Melanocyte of skin (primary cell): ENCODE measurements around the gene SLC22A23. TPM values are rescaled to one million over a fixed set of nuclear protein-coding genes. Genes with fewer than 3 reads are reported as not detected.

Experiments
- total RNA-seq, 2 donors: library from RNA; depleted of rRNA; stranded (reverse); fragments of >200 nt; gene quantifications; 2 replicates each; pipeline ENCODE4 v1.2.3, GENCODE V29; 2012

Gene SLC22A23
- 10 to 100 TPM in 1 of 2 donors, 1 to 10 TPM in 1; 8.6 to 21.0 TPM for total RNA-seq

GRCh38 chr6:3456898-3457709 lies at the start of gene SLC22A23:
TSS of gene SLC22A23 (minus strand) at chr6:3457050. CDS start at chr6:3456559, 491 bp downstream.

GRCh38 chr6:3258720-3259490 lies 197.9 kb downstream of the SLC22A23 start, which contains the start of gene PSMG4:
TSS of gene PSMG4 (plus strand) at chr6:3258947. CDS start at chr6:3259023, 76 bp downstream.

GRCh38 chr6:3227363-3228045 lies 229.3 kb downstream of the SLC22A23 start, which contains the start of gene TUBB2B:
TSS of gene TUBB2B (minus strand) at chr6:3227653. CDS start at chr6:3227543, 110 bp downstream.

Other genes with a start within 250 kb of the SLC22A23 start
- gene TUBB2B, start 229.4 kb downstream of the SLC22A23 start, total RNA-seq: 100 to 1,000 TPM; 102 to 104 TPM
- gene PSMG4, start 198.1 kb downstream of the SLC22A23 start, total RNA-seq: 10 to 100 TPM; 11.4 to 28.6 TPM